NCI-H446 (cell line): ENCODE data around the gene NKD2.

ENCODE experiments used
- DNase-seq, 2 experiments: peaks; one replicate each; lab custom pipeline; 2025; lab: John Stamatoyannopoulos, UW

Gene NKD2

GRCh38 chr5:1042626-1043025 lies 34.0 kb downstream of the NKD2 start:
- DNase-seq: no peak

GRCh38 chr5:1043327-1043726 lies 34.7 kb downstream of the NKD2 start:
- no peak for DNase-seq

DNA sequence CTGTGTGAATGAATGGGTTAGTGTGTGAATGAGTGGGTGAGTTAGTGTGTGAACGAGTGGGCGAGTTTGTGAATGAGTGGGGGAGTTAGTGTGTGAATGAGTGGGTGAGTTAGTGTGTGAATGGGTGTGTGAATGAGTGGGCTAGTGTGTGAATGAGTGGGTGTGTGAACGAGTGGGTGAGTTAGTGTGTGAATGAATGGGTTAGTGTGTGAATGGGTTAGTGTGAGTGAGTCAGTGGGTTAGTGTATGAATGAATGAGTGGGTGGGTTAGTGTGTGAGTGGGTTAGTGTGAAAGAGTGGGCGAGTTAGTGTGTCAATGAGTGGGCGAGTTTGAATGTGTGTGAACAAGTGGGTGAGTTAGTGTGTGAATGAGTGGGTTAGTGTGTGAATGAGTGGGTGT lies 35.5 kb downstream of the NKD2 start:
- no peak for DNase-seq

GRCh38 chr5:1045960-1046560 lies 37.5 kb downstream of the NKD2 start:
- DNase-seq: no peak

GRCh38 chr5:1047332-1047965 lies 38.8 kb downstream of the NKD2 start:
- no peak for DNase-seq

DNA sequence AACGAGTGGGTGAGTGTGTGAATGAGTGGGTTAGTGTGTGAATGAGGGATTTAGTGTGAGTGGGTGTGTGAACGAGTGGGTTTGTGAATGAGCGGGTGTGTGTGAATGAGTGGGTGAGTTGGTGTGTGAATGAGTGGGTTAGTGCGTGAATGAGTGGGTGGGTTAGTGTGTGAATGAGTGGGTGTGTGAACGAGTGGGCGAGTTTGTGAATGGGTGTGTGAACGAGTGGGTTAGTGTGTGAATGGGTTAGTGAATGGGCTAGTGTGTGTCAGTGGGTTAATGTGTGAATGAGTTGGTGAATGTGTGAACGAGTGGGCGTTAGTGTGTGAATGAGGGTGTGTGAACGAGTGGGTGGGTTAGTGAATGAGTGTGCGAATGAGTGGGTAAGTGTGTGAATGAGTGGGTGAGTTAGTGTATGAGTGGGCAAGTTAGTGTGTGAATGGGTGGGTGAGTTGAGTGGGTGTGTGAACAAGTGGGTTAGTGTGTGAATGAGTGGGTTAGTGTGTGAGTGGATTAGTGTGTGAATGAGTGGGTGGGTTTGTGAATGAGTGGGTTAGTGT lies 39.6 kb downstream of the NKD2 start:
- no peak for DNase-seq

DNA sequence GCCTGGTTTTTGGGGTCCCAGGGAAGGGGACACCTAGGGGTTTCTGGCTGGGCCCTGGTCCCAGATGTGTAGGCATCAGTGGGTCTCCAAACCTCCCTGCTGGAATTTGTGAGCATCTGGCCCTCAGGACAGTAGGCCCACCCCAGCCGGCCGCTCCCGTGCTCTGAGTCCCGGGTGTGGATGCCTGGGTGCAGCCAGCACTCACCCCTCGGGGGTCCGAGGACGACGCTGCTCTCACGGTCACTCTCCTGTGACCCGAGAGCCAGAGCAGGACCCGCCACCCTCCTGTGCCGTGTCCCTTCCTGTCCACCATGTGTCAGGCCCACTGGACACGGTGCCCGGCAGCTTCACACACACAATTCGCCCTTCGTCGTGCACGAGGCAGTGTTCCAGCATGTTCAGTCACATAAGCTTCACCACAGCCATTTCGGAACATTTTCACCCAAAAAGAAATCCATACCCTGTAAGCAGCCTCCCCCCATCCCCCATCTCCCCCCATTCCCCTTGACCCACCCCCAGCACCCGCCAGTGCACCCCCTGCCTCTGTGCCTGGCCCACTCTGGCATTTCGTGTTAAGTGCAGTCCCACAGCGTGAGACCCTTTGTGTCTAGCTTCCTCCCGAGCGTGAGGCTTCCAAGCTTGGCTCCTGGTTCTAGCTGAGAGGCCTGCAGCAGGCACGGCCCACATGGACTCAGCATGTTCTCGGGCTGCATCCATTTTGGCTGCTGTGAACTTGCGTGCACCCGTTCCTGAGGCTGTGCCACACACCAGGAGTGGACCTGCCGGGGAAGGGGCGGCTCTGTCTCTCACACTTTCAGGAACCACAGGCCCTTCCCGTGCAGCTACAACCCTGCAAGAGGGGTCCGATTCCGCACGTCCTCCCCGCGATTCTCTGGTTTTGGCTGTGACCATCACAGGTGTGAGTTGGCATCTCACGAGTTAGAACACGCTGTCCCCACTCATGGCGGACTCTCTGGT lies 40.5 kb downstream of the NKD2 start:
- DNase-seq: no peak

- DNase-seq: no peak
Measured at GRCh38 chr5:1050423-1051365, 42.1 kb downstream of the NKD2 start.

DNA sequence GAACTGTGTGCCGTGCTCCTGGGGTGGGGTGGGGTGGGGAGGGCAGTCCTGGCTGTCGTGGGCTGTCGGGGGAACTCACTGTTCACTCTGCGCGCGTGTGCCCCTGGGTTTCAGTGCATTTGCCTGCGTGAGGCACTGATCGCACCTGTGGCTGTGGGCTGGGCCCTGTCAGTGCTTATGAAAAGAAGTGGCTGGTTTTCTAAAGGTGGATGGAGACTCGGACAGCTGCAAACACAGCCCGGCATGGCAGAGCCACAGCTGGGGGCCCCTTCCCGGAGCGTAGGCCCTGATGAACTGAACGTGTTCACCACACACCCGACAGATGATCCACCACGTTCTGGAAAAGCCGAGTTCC lies 42.7 kb downstream of the NKD2 start:
- no peak for DNase-seq

GRCh38 chr5:1052076-1052475 lies 43.5 kb downstream of the NKD2 start:
- DNase-seq: no peak

- DNase-seq: no peak
Measured at GRCh38 chr5:1052641-1053390, 44.2 kb downstream of the NKD2 start.

DNA sequence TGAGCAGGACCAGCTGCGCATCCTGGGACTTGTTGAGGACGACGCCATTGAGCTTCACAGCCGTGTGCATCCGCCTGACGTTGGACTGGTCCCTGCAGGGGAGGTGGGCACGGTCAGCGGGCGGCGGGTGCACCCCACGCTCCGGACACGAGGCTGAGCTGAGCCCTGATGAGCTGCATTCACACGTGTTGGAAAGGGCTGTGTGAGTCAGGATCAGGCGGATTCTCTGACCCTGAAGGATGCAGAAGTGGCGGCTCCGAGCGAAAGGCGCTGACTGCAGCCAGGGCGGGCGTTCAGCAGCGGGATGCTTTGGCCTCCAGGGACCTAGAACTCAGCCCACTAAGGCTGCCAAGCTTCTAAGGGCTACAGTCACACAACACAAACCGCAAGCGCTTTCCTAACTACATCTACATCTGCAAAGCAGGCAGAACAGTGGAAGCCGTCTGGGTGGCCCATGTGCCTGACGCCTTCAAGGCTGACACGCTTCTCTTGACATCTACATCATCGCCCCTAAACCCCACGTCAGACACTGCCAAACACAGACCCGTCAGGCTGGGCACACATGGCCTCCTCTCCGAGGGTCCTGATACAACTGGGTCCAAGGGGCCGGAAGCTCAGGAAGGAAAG lies 44.9 kb downstream of the NKD2 start:
- DNase-seq: no peak

DNA sequence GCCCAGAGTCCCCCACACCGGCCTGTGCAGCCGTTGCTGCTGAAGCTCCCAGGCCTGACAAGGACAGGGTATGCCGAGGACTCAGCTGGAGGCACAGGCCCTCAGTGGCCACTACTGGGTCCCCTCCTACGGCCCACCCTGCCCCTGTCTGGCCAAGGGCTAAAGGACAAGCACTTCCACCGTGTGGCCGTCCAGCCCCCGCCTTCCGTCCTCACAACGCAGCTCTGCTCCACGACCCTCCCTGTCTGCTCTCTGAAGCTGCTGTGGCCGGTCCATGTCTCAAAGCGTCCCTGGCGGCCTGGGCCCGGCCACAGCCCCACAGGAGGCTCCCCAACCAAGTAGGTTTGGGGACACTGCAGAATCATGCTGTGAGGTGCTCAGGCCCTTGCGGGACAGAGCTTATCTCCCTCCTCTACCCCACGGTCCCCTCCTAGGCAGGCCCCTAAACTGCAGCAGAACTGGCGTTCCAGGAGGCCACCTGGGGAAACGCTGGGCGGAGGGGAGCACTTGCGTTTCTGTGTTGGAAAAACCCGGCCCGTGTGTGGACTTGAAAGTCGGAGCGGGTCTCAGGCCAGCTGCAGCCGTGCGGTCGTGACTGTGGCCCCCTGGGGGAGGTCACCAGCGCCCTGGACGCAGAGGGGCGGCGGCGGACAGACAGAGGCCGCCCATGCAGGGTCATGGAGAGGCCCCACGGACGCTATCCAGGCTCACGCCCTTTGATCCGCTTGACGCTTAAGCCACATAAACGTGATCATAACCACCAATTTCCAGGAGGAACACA lies 45.6 kb downstream of the NKD2 start:
- DNase-seq: no peak

- no peak for DNase-seq
Measured at GRCh38 chr5:1054799-1055775, 46.5 kb downstream of the NKD2 start.

- DNase-seq: no peak
Measured at GRCh38 chr5:1055896-1056610, 47.5 kb downstream of the NKD2 start.

DNA sequence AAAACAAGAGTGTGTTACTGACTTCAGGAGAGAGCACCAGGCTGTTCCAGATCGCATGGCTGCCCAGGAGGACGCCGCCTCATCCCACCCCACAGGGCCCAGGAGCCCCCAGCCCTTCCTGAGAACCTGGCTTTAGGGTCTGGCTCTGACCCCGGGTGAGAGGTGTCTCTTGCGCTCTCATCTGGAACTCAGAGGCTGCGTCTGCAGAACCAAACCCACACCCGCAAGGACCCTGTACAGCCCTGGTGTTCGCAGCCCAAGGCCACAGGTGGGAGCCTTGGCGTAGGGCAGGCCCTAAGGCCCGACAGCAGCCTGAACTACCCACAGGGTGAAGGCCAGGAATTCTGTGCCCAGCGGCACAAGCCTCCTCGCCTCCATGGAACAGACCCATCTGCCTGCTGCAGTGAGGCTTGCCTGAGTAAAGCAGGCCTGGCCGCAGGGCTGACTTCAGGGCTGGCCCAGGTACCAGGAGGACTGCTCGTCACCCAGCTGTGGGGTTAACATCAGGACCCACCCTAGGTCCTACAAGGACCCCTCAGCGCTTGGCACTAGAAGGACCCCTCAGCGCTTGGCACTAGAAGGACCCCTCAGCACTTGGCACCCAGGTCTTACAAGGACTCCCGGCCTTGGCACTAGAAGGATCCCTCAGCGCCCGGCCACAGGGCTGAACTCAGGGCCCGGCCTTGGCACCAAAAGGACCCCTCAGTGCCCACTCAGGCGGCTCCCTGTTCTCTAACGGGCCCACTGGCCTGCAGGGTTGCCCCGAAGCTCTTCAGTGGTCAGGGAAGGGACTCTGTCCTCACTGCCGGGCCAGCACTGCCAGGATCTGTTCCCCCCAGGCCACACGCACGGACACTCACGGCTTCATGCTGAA lies 48.2 kb downstream of the NKD2 start:
- no peak for DNase-seq
